SJSA1 (cell line): ENCODE results near the gene C4orf50. TPM values are rescaled to one million over a fixed set of nuclear protein-coding genes. Genes with fewer than 3 reads are reported as not detected.

Source experiments
- DNase-seq, 2 experiments: peaks; one replicate each; pipeline ENCODE4 v3.0.0-alpha.2; 2015 to 2020; ENCODE audit warnings: low spot score in 2 of 2, low read depth in 1 of 2
- H3K27ac ChIP-seq: fragments of 250-450 bp; sonication (Bioruptor Pico); 2 replicates; pipeline ENCODE4 v1.5.1; 2020; ENCODE audit warnings: mild to moderate bottlenecking, moderate library complexity
- H3K27me3 ChIP-seq: fragments of 250-450 bp; sonication (Bioruptor Pico); replicated peaks from 2 replicates; pipeline ENCODE4 v1.5.1; 2020; ENCODE audit warnings: mild to moderate bottlenecking, moderate library complexity
- H3K36me3 ChIP-seq: fragments of 250-450 bp; sonication (Bioruptor Pico); 2 replicates; pipeline ENCODE4 v1.5.1; 2020; ENCODE audit warnings: mild to moderate bottlenecking
- H3K4me1 ChIP-seq: fragments of 250-450 bp; sonication (Bioruptor Pico); replicated peaks from 2 replicates; pipeline ENCODE4 v1.6.1; 2021; ENCODE audit warnings: mild to moderate bottlenecking
- H3K4me3 ChIP-seq: fragments of 250-450 bp; sonication (Bioruptor Pico); 2 replicates; pipeline ENCODE4 v1.5.1; 2020; ENCODE audit warnings: mild to moderate bottlenecking
- H3K9me3 ChIP-seq: fragments of 250-450 bp; sonication (Bioruptor Pico); replicated peaks from 2 replicates; pipeline ENCODE4 v1.5.1; 2020; ENCODE audit warnings: mild to moderate bottlenecking
- total RNA-seq: library from RNA; depleted of rRNA; stranded (reverse); fragments of >200 nt; shearing (Covaris generic); gene quantifications from 2 replicates; pipeline ENCODE4 v1.2.3, GENCODE V29; 2014

The C4orf50 gene
- total RNA-seq, 1 experiment from 2014 or later, result not detected

DNA sequence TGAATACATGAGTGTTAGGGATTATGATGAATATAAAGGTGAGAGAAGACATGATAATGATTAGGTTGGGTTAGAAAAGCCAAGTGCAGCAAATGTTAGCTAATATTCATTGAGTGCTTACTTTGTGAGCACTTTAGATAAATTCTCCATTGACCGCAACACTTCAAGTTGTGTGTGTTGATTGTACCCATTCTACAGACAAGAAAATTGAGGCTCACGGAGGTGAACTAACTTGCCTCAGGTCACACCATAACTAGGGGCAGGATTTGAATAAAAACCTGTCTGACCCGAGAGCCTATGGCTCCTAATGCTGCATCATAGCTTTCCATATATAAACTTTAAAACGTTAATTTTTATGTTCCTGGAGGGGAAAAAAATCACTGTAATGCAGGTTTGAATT lies 15.2 kb upstream of the C4orf50 start:
- DNase-seq, result no peak
- no peak overlapping the region for H3K4me3 ChIP-seq
- no peaks in the 10 kb centered on the region for H3K9me3 ChIP-seq
- no peaks in the 10 kb centered on the region for H3K27me3 ChIP-seq
- no peaks in the 10 kb centered on the region for H3K4me1 ChIP-seq
- no peaks in the 10 kb centered on the region for H3K36me3 ChIP-seq
- H3K27ac ChIP-seq, result no peak overlapping the region

DNA sequence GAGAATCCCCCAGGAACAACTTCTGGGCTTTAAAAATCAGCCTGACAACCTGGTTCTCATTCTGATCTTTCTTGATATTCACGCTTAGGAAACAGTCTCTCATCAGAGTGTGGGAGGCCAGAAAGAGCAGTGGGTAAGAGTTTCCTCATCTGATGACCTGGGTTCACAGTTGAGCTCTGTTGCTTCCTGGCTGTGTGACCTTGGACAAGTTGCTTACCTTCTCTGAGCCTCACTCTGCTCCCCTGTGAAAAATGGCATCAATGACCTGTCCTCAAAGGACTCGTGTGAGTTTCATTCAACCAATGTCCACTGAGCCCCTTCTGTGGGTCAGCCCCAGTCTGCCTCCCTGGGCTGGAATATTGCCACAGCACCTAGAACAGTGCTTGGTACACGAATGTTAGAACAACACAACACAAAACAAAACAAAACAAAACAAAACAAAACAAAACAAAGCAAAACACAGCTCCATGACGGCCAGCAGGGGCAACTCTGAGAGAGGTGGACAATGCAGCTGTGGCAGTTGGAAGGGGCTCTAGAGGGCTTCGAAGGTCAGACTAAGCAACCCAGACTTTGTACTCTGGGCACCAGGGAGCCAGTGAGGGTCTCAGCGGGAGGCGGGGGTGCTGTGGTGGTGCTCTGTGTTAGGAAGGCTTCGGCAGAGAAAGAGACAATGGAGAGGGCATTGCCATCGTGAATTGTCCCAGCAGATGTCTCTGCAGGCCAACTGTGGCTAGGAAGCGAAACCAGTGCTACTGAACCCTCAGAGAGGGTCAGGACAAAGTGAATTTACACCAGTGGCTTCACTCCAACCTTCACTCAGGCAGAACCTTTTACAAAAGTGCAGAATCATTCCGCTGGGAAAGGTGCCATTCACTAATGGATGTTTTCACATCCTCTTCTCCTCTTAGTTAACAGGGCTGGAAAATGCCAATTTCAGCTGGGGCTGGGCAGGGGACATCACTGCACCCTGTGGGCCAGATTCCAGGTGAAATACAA lies 14.3 kb upstream of the C4orf50 start:
- Histone ChIP-seq H3K4me3 (no peak overlapping the region), H3K36me3 (no peaks in the 10 kb centered on the region), H3K27me3 (no peaks in the 10 kb centered on the region), H3K9me3 (no peaks in the 10 kb centered on the region), H3K27ac (no peak overlapping the region), H3K4me1 (no peaks in the 10 kb centered on the region)
- DNase-seq, result no peak

DNA sequence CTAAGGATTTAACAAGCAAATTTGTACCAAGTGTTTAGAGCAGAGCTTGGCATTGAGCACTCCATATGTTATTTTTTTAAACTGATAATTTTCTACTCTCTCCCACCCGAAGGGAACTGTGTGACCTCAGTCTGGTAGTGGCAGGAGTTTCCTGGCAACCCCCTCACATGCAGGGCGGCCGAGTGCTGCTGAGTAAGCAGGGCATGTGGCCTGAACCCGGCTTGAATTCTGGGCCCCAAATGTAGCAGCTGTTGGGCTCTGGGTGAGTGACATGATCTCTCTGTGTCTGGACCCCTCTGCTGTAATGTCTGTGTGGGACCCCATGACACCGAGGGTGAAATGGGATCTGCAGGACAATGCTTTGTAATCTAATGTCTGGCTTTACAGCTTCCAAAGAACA lies 13.6 kb upstream of the C4orf50 start:
- H3K4me3 ChIP-seq, result no peak overlapping the region
- DNase-seq, result no peak
- no peaks in the 10 kb centered on the region for H3K36me3 ChIP-seq
- no peaks in the 10 kb centered on the region for H3K27me3 ChIP-seq
- no peaks in the 10 kb centered on the region for H3K4me1 ChIP-seq
- H3K9me3 ChIP-seq, result no peaks in the 10 kb centered on the region
- H3K27ac ChIP-seq, result no peak overlapping the region

DNA sequence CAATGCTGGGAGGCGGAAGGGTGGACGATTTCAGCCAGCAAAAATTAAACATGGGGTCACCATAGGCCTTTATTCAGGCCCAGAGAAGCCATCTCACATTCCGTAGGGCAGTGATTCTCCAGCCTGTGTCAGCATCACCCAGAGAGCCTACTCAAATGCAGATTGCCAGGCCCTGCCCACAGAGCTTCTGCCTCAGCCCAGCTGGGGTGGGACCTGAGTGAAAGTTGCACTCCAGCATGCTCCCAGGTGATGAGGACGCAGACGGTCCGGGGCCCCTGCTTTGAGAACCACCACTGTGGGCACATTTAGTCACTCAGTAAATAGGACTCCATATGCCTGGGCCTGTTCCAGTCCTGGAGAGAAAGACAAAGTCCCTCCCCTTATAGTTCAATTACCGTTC lies 12.4 kb upstream of the C4orf50 start:
- H3K27ac ChIP-seq, result no peak overlapping the region
- no peaks in the 10 kb centered on the region for H3K4me1 ChIP-seq
- no peaks in the 10 kb centered on the region for H3K36me3 ChIP-seq
- no peaks in the 10 kb centered on the region for H3K9me3 ChIP-seq
- no peaks in the 10 kb centered on the region for H3K27me3 ChIP-seq
- no peak overlapping the region for H3K4me3 ChIP-seq
- no peak for DNase-seq

DNA sequence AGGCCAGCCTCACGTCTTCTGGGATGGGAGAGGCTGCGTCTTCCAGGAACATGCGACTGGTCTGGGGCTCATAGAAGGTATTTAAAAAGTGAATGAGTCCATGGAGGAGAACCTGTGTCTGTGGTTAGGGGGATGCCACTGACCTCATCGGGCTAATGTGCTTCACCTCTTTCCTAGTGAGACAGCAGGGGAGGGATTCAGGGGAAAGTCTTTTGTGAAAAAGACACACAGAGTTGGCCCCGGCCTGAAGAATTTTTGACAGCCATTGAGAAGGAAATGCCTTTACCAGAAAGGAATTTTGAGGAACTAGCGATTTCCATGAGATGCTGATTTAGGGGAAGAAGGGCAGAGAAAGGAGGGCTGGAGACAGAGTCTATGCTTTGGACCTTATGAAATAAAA lies 11.0 kb upstream of the C4orf50 start:
- H3K27ac ChIP-seq, result no peak overlapping the region
- no peaks in the 10 kb centered on the region for H3K27me3 ChIP-seq
- H3K4me3 ChIP-seq, result no peak overlapping the region
- no peak for DNase-seq
- H3K9me3 ChIP-seq, result no peaks in the 10 kb centered on the region
- no peaks in the 10 kb centered on the region for H3K36me3 ChIP-seq
- no peaks in the 10 kb centered on the region for H3K4me1 ChIP-seq

DNA sequence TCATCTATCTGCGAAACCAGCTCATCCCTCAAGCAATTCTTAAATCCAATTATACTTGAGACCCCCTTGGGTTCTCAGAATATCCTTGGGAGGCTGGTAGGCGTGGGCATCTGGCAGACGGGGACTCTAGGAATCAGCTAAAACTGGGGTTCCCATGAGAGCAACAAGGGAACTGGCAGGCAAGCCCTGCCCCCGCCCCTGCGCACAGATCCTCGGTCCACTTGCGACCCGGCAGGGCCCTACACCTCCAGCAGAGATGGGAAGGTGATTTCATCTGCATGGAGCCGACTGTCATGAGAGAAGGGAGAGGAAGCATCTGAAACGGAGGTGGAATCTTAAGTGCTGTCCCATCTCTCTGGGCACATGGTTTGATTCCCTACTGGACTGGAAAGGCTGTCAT lies 9.9 kb upstream of the C4orf50 start:
- DNase-seq, result no peak

DNA sequence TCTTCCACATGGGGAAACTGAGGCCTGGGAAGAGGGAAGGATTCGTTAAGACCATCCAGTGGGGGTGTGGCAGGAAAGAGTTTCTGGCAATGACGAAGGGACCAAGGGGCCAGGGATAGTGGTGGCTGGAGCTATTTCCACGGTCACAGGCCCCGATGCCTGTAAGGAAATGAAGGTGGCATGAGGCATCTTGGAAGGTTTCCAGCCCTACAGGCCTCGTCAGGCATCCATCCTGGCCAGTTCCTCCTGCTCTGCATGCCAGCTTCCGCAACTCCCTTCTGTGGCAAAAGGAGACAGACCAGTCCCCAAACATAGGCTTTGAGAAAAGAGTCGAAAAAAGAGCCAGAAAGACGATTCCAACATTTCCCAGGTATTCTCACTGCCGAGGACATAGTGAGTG lies 9.2 kb upstream of the C4orf50 start:
- H3K9me3 ChIP-seq, result no peaks in the 10 kb centered on the region
- H3K27me3 ChIP-seq, result no peaks in the 10 kb centered on the region
- H3K4me1 ChIP-seq, result no peaks in the 10 kb centered on the region
- DNase-seq, result no peak
- H3K27ac ChIP-seq, result no peak overlapping the region
- no peaks in the 10 kb centered on the region for H3K36me3 ChIP-seq
- H3K4me3 ChIP-seq, result no peak overlapping the region

More for the DNA sequence above, 9.9 kb upstream of the C4orf50 start:
- Histone ChIP-seq H3K27me3 (no peaks in the 10 kb centered on the region), H3K9me3 (no peaks in the 10 kb centered on the region), H3K4me3 (no peak overlapping the region), H3K27ac (no peak overlapping the region), H3K36me3 (no peaks in the 10 kb centered on the region), H3K4me1 (no peaks in the 10 kb centered on the region)

- DNase-seq, result no peak
- no peak overlapping the region for H3K27ac ChIP-seq
- no peaks in the 10 kb centered on the region for H3K36me3 ChIP-seq
- H3K27me3 ChIP-seq, result no peaks in the 10 kb centered on the region
- H3K9me3 ChIP-seq, result no peaks in the 10 kb centered on the region
- no peak overlapping the region for H3K4me3 ChIP-seq
- H3K4me1 ChIP-seq, result no peaks in the 10 kb centered on the region
These were observed 6.2 kb upstream of the C4orf50 start for GRCh38 chr4:6024313-6024960.

DNA sequence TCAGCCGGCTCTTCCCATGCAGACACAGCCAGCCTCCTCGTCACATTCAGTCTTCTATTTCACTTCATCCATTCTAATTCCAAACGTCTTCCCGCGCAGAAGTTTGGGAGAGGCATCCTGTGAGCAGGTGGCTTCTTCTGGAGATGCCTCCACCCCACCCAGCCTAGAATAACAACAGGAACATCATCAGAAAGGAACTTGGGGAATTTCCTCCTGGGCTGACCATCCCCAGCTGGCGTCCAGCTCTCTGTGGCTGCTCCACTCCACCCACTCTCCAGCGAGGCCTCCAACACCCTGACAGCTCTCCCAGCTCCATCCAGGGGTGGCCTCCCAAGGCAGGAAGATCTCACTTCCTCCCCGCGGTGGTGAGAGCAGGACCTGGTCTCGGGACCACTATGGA lies 5.5 kb upstream of the C4orf50 start:
- no peak overlapping the region for H3K4me3 ChIP-seq
- H3K27ac ChIP-seq, result no peak overlapping the region
- no peaks in the 10 kb centered on the region for H3K27me3 ChIP-seq
- DNase-seq, result no peak
- no peaks in the 10 kb centered on the region for H3K9me3 ChIP-seq
- H3K4me1 ChIP-seq, result no peaks in the 10 kb centered on the region
- no peaks in the 10 kb centered on the region for H3K36me3 ChIP-seq

- H3K4me3 ChIP-seq, result no peak overlapping the region
- H3K36me3 ChIP-seq, result no peaks in the 10 kb centered on the region
- no peak for DNase-seq
- no peaks in the 10 kb centered on the region for H3K9me3 ChIP-seq
- H3K4me1 ChIP-seq, result no peaks in the 10 kb centered on the region
- no peaks in the 10 kb centered on the region for H3K27me3 ChIP-seq
- H3K27ac ChIP-seq, result no peak overlapping the region
These were observed 4.5 kb upstream of the C4orf50 start for GRCh38 chr4:6022607-6023288.

- no peaks in the 10 kb centered on the region for H3K9me3 ChIP-seq
- no peaks in the 10 kb centered on the region for H3K4me1 ChIP-seq
- no peak overlapping the region for H3K4me3 ChIP-seq
- no peak for DNase-seq
- no peaks in the 10 kb centered on the region for H3K36me3 ChIP-seq
- H3K27ac ChIP-seq, result no peak overlapping the region
- H3K27me3 ChIP-seq, result no peaks in the 10 kb centered on the region
These were observed 3.8 kb upstream of the C4orf50 start for GRCh38 chr4:6021831-6022606.

GRCh38 chr4:6020613-6021012 lies 2.4 kb upstream of the C4orf50 start:
- no peaks in the 10 kb centered on the region for H3K27me3 ChIP-seq
- DNase-seq, result no peak
- H3K4me3 ChIP-seq, result no peak overlapping the region
- no peaks in the 10 kb centered on the region for H3K9me3 ChIP-seq
- H3K4me1 ChIP-seq, result no peaks in the 10 kb centered on the region
- no peak overlapping the region for H3K27ac ChIP-seq
- H3K36me3 ChIP-seq, result no peaks in the 10 kb centered on the region
